H1 (cell line): ENCODE results near the gene ACAP1. TPM values are rescaled to one million over a fixed set of nuclear protein-coding genes. Genes with fewer than 3 reads are reported as not detected.
A peak's percentile ranks its signal among the peaks of the same experiment; 100 is the strongest.
"Not testable (repeated sequence)": the region's sequence is repeated elsewhere in the genome, so short reads cannot be mapped to it uniquely, and the experiment has no call there.

Experiments
- CTCF ChIA-PET: fragments of 300-600 bp; sonication (Branson Sonifier 250); formaldehyde crosslinking; loops from one replicate; lab custom pipeline; 2021; ENCODE audit not compliant: partially characterized antibody; lab: Charles Lee
- POLR2A ChIA-PET: fragments of 300-600 bp; sonication (Branson Sonifier 250); formaldehyde crosslinking; loops from one replicate; lab custom pipeline; 2021; ENCODE audit warnings: inconsistent platforms; ENCODE audit not compliant: partially characterized antibody; lab: Charles Lee
- DNase-seq, 2 experiments: peaks; one replicate each; pipeline versions ENCODE4 v3.0.0 to v3.0.0-alpha.2; 2010 to 2022; ENCODE audit warnings: low spot score in 2 of 2, low read depth in 1 of 2, mixed read lengths in 1 of 2
- FAIRE-seq: peaks from 2 replicates; lab custom pipeline; 2011; peaks lifted over from hg19 to GRCh38; lab: Jason Lieb, UNC
- H2AFZ ChIP-seq: 2 replicates; pipeline ENCODE4 v1.8.1; 2012; ENCODE audit warnings: low read length, inconsistent platforms
- H2AK5ac ChIP-seq: 2 replicates; pipeline ENCODE4 v1.6.1; 2013; ENCODE audit warnings: low read depth, low read length
- H2BK120ac ChIP-seq: replicated peaks from 2 replicates; pipeline ENCODE3; 2013; ENCODE audit warnings: low read depth, low read length, inconsistent platforms
- H2BK12ac ChIP-seq: 2 replicates; pipeline ENCODE4 v1.6.1; 2013; ENCODE audit warnings: low read depth, low read length
- H2BK15ac ChIP-seq: 2 replicates; pipeline ENCODE4 v1.6.1; 2013; ENCODE audit warnings: low read length
- H2BK20ac ChIP-seq: 2 replicates; pipeline ENCODE4 v1.6.1; 2013; ENCODE audit warnings: low read length
- H2BK5ac ChIP-seq: 2 replicates; pipeline ENCODE4 v1.6.1; 2013; ENCODE audit warnings: low read depth, low read length
- H3K14ac ChIP-seq: 2 replicates; pipeline ENCODE4 v1.6.1; 2013; ENCODE audit warnings: inconsistent platforms; ENCODE audit not compliant: insufficient read length
- H3K18ac ChIP-seq: 2 replicates; pipeline ENCODE4 v1.6.1; 2013; ENCODE audit warnings: low read length; ENCODE audit errors: extremely low read depth
- H3K23ac ChIP-seq: 2 replicates; pipeline ENCODE4 v1.6.1; 2013; ENCODE audit warnings: inconsistent platforms; ENCODE audit not compliant: insufficient read length
- H3K23me2 ChIP-seq: 2 replicates; pipeline ENCODE4 v1.6.1; 2013; ENCODE audit warnings: low read depth, low read length
- H3K27ac ChIP-seq: 2 replicates; pipeline ENCODE4 v1.6.1; 2011; ENCODE audit warnings: low read depth, low read length, inconsistent platforms
- H3K27me3 ChIP-seq, 4 experiments: replicated peaks in 1 of 4; 1 replicate in 1 of 4; 2 replicates in 3 of 4; pipeline versions ENCODE4 v1.6.1 to v1.8.1; 2011 to 2013; ENCODE audit warnings: low read length in 3 of 4, mild to moderate bottlenecking in 3 of 4, inconsistent platforms in 2 of 4, mixed read lengths in 2 of 4, moderate library complexity in 1 of 4; ENCODE audit not compliant: control insufficient read depth in 3 of 4, insufficient read depth in 3 of 4; ENCODE audit errors: extremely low read depth in 1 of 4
- H3K36me3 ChIP-seq, 4 experiments: 2 replicates each; pipeline versions ENCODE4 v1.6.1 to v1.8.1; 2011 to 2013; ENCODE audit warnings: mild to moderate bottlenecking in 4 of 4, low read length in 3 of 4, moderate library complexity in 2 of 4, control low read depth in 1 of 4, inconsistent platforms in 1 of 4; ENCODE audit not compliant: insufficient read depth in 4 of 4, control insufficient read depth in 2 of 4
- H3K4ac ChIP-seq: replicated peaks from 2 replicates; pipeline ENCODE3; 2013; ENCODE audit warnings: low read length, low read depth, mixed read lengths, inconsistent platforms; ENCODE audit not compliant: insufficient read length
- H3K4me1 ChIP-seq, 4 experiments: replicated peaks in 1 of 4; 1 replicate in 1 of 4; 2 replicates in 3 of 4; pipeline versions ENCODE4 v1.6.1 to v1.8.1; 2011 to 2013; ENCODE audit warnings: low read length in 3 of 4, inconsistent platforms in 2 of 4, mixed read lengths in 1 of 4; ENCODE audit not compliant: insufficient read depth in 4 of 4, control insufficient read depth in 3 of 4
- H3K4me2 ChIP-seq, 2 experiments: 2 replicates each; pipeline versions ENCODE4 v1.6.1 to v1.8.1; 2011 to 2013; ENCODE audit warnings: low read depth in 2 of 2, low read length in 2 of 2, control low read depth in 1 of 2, inconsistent platforms in 1 of 2, mild to moderate bottlenecking in 1 of 2; ENCODE audit not compliant: insufficient read depth in 1 of 2
- H3K4me3 ChIP-seq, 4 experiments: fragments of 200-600, 300-600 bp in 1 of 4; sonication (generic), shearing (Covaris generic), sonication (Bioruptor Twin) in 1 of 4; 2 replicates each; pipeline versions ENCODE4 v1.5.1 to v1.8.1; 2011 to 2016; ENCODE audit warnings: low read length in 4 of 4, low read depth in 3 of 4, control low read depth in 2 of 4, inconsistent platforms in 2 of 4, mild to moderate bottlenecking in 2 of 4, mixed read lengths in 1 of 4, moderate library complexity in 1 of 4; ENCODE audit not compliant: insufficient read depth in 2 of 4; ENCODE audit errors: extremely low read depth in 1 of 4
- H3K56ac ChIP-seq: replicated peaks from 2 replicates; pipeline ENCODE3; 2013; ENCODE audit warnings: low read depth, mild to moderate bottlenecking, mixed read lengths, low read length, inconsistent platforms; ENCODE audit not compliant: insufficient read length
- H3K79me1 ChIP-seq: 2 replicates; pipeline ENCODE4 v1.6.1; 2013; ENCODE audit warnings: low read depth, low read length, control low read depth
- H3K79me2 ChIP-seq, 2 experiments: 2 replicates each; pipeline versions ENCODE4 v1.6.1 to v1.8.1; 2012 to 2013; ENCODE audit warnings: low read length in 2 of 2, mild to moderate bottlenecking in 2 of 2, inconsistent platforms in 1 of 2; ENCODE audit not compliant: insufficient read depth in 2 of 2, control insufficient read depth in 1 of 2
- H3K9ac ChIP-seq, 4 experiments: replicated peaks in 1 of 4; 1 replicate in 1 of 4; 2 replicates in 3 of 4; pipeline versions ENCODE4 v1.6.1 to v1.8.1; 2011 to 2013; ENCODE audit warnings: low read depth in 3 of 4, low read length in 3 of 4, control low read depth in 2 of 4, mild to moderate bottlenecking in 2 of 4, moderate library complexity in 2 of 4, inconsistent platforms in 1 of 4; ENCODE audit errors: extremely low read depth in 1 of 4
- H3K9me3 ChIP-seq, 2 experiments: 2 replicates each; pipeline versions ENCODE4 v1.6.1 to v1.8.1; 2012 to 2013; ENCODE audit warnings: mild to moderate bottlenecking in 2 of 2, moderate library complexity in 2 of 2, control low read depth in 1 of 2, inconsistent platforms in 1 of 2, low read depth in 1 of 2, low read length in 1 of 2, mixed read lengths in 1 of 2; ENCODE audit not compliant: insufficient read depth in 2 of 2
- H4K20me1 ChIP-seq, 2 experiments: replicated peaks in 1 of 2; 2 replicates each; pipeline versions ENCODE3 to v1.8.1; 2011 to 2013; ENCODE audit warnings: inconsistent platforms in 2 of 2, low read length in 2 of 2, mild to moderate bottlenecking in 1 of 2; ENCODE audit not compliant: insufficient read depth in 2 of 2, control insufficient read depth in 1 of 2
- H4K5ac ChIP-seq: 2 replicates; pipeline ENCODE4 v1.6.1; 2013; ENCODE audit warnings: low read length, low read depth, mixed read lengths, inconsistent platforms; ENCODE audit not compliant: insufficient read length
- H4K8ac ChIP-seq: 2 replicates; pipeline ENCODE4 v1.8.0; 2013; ENCODE audit warnings: mild to moderate bottlenecking, moderate library complexity, low read length, inconsistent platforms; ENCODE audit not compliant: insufficient read depth; ENCODE audit errors: extremely low read depth
- H4K91ac ChIP-seq: replicated peaks from 2 replicates; pipeline ENCODE3; 2013; ENCODE audit warnings: low read length, mixed read lengths, inconsistent platforms; ENCODE audit not compliant: insufficient read length
- WGBS, 2 experiments: shearing (Covaris generic) in 1 of 2; methylation state at CpG; one replicate each; pipeline versions ENCODE4 v1.1.6 to v1.1.7; 2013 to 2015; ENCODE audit warnings: low lambda C conversion rate in 2 of 2, mixed read lengths in 2 of 2, inconsistent platforms in 1 of 2, low coverage in 1 of 2, missing lambda C conversion rate in 1 of 2; ENCODE audit not compliant: insufficient replicate concordance in 2 of 2, insufficient coverage in 1 of 2, insufficient read length in 1 of 2; ENCODE audit errors: extremely low coverage in 1 of 2, missing lambda C conversion rate in 1 of 2; 5-methylcytosine and 5-hydroxymethylcytosine counted together
- polyA plus RNA-seq, 7 experiments: library from polyadenylated mRNA; depleted of rRNA in 3 of 7; stranded (reverse) in 5 of 7; unstranded in 2 of 7; fragments of >200 nt in 5 of 7; fragments of 200-250 nt in 2 of 7; gene quantifications; 1 replicate in 5 of 7; 2 replicates in 1 of 7; 4 replicates in 1 of 7; pipeline versions ENCODE4 v1.2.1 to v1.2.3, GENCODE V29; 2011 to 2013; ENCODE audit warnings: missing spikeins in 2 of 7, mixed read lengths in 2 of 7
- total RNA-seq: library from RNA; stranded (reverse); fragmentation: NEBNext Ultra II Directional; extraction: Animal tissue kit (Norgen Biotek cat#: 25700); gene quantifications from 2 replicates; pipeline ENCODE4 v1.2.1, GENCODE V29; 2021

ACAP1 gene
- total and polyA plus RNA-seq, 2 of the 8 experiments (the other 6 are each of a cell fraction or from before 2014, with no cell fraction given), result 11.9 to 45.1 TPM

GRCh38 chr17:7337600-7337999 is 1.3 kb downstream of the ACAP1 start:
- not testable (repeated sequence) for H3K4me3 ChIP-seq, H3K9me3 ChIP-seq, H4K8ac ChIP-seq, H3K27me3 ChIP-seq, H3K56ac ChIP-seq, H4K20me1 ChIP-seq, H3K27ac ChIP-seq, H3K79me2 ChIP-seq, H3K18ac ChIP-seq, H3K23me2 ChIP-seq, H4K91ac ChIP-seq, H3K23ac ChIP-seq, FAIRE-seq, H2AK5ac ChIP-seq, H3K36me3 ChIP-seq, H2BK5ac ChIP-seq, H3K9ac ChIP-seq, H4K5ac ChIP-seq, H2AFZ ChIP-seq, H3K79me1 ChIP-seq, H2BK120ac ChIP-seq, DNase-seq, H3K14ac ChIP-seq, H3K4ac ChIP-seq, H2BK12ac ChIP-seq
- POLR2A ChIA-PET, result interaction anchor here (0.7 to 6.9 kb wide), 16 partner anchors 10 to 246 kb away, joined by 3 to 93 read pairs (median 8); partner anchors contain the start of genes GPS2, KCTD11, MPDU1 and NEURL4
- Histone ChIP-seq H2BK15ac (peak overlapping the region; percentile 3; the same call in 1 of the 2 replicates), H2BK20ac (peak overlapping the region; percentile 98; the same call in 1 of the 2 replicates), H3K4me2 (peak overlapping the region in 1 of 2 experiments; percentile 82; a peak in 1 of 4 replicates), H3K4me1 (peaks cover 3 to 13% (median 11%) of the 10 kb centered on the region in 4 experiments)
- CTCF ChIA-PET, result interaction anchor here (0.6 to 14.1 kb wide), 12 partner anchors 10 to 292 kb away, joined by 3 to 167 read pairs (median 6); partner anchors contain the start of genes KCTD11, NEURL4, SLC2A4 and SOX15
- 99% methylated on average over 7 of the region's 7 CpGs; no CpG with 5 or more reads in 1 of the 2 experiments for WGBS, 2 experiments
